ENCODE results near the gene CCDC69. TPM values are rescaled to one million over a fixed set of nuclear protein-coding genes. Genes with fewer than 3 reads are reported as not detected.
"Not testable (repeated sequence)": the region's sequence is repeated elsewhere in the genome, so short reads cannot be mapped to it uniquely, and the experiment has no call there.

The CCDC69 gene
- total RNA-seq, 2 experiments from 2014 or later, result 33.0 to 34.5 TPM

DNA sequence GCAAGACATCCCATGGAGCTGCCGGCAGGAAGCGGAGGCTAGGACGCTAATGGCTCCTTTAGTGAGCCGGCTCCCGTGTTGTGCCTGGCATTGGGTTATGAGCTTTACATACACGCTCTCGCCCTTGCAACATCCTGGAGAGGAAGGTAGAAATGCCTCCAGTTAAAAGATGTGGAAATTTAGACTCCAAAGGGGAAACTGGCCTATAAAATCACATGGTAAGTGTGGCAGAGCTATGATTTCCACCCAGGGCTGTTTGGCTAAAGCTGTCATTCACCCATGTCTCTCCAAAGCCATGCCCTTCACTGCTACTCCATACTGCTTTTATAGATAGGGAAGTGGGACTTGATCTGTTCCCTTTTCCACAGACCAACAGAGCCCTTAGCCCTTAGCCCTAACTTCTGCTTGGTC, 34.3 kb upstream of the CCDC69 start:
- Mint-ChIP-seq H3K4me3 (no peak overlapping the region), H3K4me1 (ENCODE audit: low read depth) (peaks cover 21% of the 10 kb centered on the region), H3K9me3 (no peaks in the 10 kb centered on the region), H3K27me3 (no peaks in the 10 kb centered on the region), H3K36me3 (ENCODE audit: low read depth) (no peaks in the 10 kb centered on the region), H3K27ac (no peak overlapping the region)
- intact Hi-C loops (cut with micrococcal nuclease), result no loop called here
- DNase-seq, result no peak
- ATAC-seq, result no peak
- POLR2A ChIA-PET, result interaction anchor here (1.2 kb wide), 1 partner anchor 174 kb away, joined by 3 read pairs; no protein-coding TSS in a partner anchor
- CTCF ChIA-PET, result interaction anchor here (0.9 to 1.4 kb wide), 3 partner anchors 19 to 142 kb away, joined by 3 to 4 read pairs (median 3); no protein-coding TSS in a partner anchor
- TF ChIP-seq, protein P1, sequence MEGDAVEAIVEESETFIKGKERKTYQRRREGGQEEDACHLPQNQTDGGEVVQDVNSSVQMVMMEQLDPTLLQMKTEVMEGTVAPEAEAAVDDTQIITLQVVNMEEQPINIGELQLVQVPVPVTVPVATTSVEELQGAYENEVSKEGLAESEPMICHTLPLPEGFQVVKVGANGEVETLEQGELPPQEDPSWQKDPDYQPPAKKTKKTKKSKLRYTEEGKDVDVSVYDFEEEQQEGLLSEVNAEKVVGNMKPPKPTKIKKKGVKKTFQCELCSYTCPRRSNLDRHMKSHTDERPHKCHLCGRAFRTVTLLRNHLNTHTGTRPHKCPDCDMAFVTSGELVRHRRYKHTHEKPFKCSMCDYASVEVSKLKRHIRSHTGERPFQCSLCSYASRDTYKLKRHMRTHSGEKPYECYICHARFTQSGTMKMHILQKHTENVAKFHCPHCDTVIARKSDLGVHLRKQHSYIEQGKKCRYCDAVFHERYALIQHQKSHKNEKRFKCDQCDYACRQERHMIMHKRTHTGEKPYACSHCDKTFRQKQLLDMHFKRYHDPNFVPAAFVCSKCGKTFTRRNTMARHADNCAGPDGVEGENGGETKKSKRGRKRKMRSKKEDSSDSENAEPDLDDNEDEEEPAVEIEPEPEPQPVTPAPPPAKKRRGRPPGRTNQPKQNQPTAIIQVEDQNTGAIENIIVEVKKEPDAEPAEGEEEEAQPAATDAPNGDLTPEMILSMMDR (IDR thresholded peaks at IDR 0.05), result no peak

DNA sequence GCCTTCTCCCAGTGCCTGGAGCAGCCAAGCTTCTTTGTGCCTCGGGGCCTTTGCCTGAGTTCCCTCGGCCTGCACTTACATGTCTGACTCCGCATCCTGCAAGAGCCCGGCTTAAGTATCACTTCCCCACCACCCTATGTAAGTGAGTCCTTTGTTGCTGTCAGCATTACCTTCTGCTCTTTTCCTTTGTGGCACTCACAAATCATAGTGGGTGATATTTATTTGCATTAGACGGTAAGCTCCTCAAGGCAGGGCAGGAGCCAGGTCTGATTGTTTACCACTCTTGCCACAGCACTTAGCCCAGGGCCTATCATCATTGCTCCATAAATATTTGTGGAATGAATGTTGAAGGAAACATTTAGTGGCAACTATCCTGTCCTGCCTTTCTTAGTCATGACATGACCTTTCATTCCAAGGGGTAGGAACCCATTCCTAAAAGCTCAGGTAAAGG, 33.9 kb upstream of the CCDC69 start:
- no peaks in the 10 kb centered on the region for H3K27me3 Mint-ChIP-seq
- H3K27ac Mint-ChIP-seq, result no peak overlapping the region
- TF ChIP-seq, protein P1 (IDR thresholded peaks at IDR 0.05), result no peak
- no peaks in the 10 kb centered on the region for H3K9me3 Mint-ChIP-seq
- H3K36me3 Mint-ChIP-seq (ENCODE audit: low read depth), result no peaks in the 10 kb centered on the region
- ATAC-seq (no peak), DNase-seq (no peak)
- POLR2A ChIA-PET, result interaction anchor here (1.2 kb wide), 1 partner anchor 175 kb away, joined by 3 read pairs; no protein-coding TSS in a partner anchor
- intact Hi-C loops (cut with micrococcal nuclease), result no loop called here
- H3K4me1 Mint-ChIP-seq (ENCODE audit: low read depth), result peaks cover 21% of the 10 kb centered on the region
- H3K4me3 Mint-ChIP-seq, result no peak overlapping the region
- CTCF ChIA-PET, result interaction anchor here (0.9 to 1.4 kb wide), 4 partner anchors 19 to 142 kb away, joined by 3 to 5 read pairs (median 4); no protein-coding TSS in a partner anchor

DNA sequence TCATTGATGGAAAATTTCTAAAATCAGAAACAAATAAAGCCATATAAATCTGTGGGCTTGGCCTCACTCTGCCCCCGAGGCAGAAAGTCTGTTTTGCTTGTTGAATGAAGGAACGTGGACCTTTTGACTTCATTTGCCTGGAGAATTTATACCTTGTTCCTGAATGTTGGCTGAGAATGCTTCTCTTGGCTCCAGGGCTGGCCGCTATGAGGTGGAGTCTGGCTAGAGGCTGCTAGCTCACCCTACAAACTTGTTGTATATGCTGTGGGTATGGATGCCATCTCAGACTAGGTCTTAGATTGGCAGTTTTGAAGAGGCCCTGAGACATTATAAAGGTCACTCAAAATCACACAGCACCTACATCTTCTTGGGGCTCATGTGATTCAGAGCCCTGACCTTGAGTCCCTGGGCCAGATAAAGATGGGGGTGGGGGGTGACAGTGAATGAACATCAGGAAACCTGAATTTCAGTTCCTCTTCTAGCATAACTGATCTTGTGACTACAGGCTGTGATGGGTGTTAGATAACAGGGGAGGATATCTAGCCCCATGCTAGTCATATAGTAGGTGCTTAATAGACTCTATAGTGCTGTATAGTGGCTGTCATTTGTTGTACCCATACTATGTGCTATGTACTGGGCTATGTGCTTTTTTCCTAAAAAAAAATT, 31.9 kb upstream of the CCDC69 start:
- H3K36me3 Mint-ChIP-seq (ENCODE audit: low read depth), result no peaks in the 10 kb centered on the region
- no peak overlapping the region for H3K4me3 Mint-ChIP-seq
- CTCF ChIA-PET, result no interaction called here
- ATAC-seq (no peak), DNase-seq (no peak)
- intact Hi-C loops (cut with micrococcal nuclease), result no loop called here
- peaks cover 35% of the 10 kb centered on the region for H3K4me1 Mint-ChIP-seq (ENCODE audit: low read depth)
- POLR2A ChIA-PET, result no interaction called here
- no peak overlapping the region for H3K27ac Mint-ChIP-seq
- TF ChIP-seq, protein P1 (IDR thresholded peaks at IDR 0.05), result no peak
- no peaks in the 10 kb centered on the region for H3K27me3 Mint-ChIP-seq
- no peaks in the 10 kb centered on the region for H3K9me3 Mint-ChIP-seq

DNA sequence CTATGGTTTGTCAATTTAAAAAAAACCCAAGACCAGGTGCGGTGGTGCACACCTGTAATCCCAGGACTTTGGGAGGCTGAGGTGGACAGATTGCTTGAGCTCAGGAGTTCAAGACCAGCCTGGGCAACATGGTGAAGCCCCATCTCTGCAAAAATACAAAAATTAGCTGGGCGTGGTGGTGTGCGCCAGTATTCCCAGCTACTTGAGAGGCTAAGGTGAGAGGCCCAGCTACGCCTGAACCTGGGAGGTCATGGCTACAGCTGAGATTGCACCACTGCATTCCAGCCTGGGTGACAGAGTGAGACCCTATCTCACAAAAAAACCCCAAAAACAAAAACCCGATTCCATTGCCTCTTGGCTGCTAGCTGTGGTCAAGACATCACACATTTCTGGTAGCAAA, 31.1 kb upstream of the CCDC69 start:
- intact Hi-C loops (cut with micrococcal nuclease), result loop anchor here (5.0 kb wide), 1 partner anchor 43 kb away; no protein-coding TSS in a partner anchor
- H3K27ac Mint-ChIP-seq, result not testable (repeated sequence)

DNA sequence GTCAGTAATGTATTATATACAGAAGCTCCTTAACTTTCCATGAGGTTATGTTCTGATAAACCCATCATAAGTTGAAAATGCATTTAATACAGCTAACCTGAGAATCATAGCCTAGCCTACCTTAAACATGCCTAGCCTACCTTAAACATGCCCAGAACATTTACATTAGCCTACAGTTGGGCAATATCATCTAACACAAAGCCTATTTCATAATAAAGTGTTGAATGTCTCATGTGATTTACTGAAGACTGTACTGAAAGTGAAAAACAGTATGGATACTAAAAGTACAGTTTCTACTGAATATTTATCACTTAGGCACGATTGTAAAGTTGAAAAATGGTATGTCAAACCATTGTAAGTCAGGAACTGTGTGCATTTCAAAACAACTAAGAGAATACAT, 30.7 kb upstream of the CCDC69 start:
- ChIA-PET POLR2A (no interaction called here), CTCF (interaction anchor here (0.8 to 2.9 kb wide), 4 partner anchors 62 to 269 kb away, joined by 3 to 11 read pairs (median 10); no protein-coding TSS in a partner anchor)
- Mint-ChIP-seq H3K9me3 (no peaks in the 10 kb centered on the region), H3K36me3 (ENCODE audit: low read depth) (no peaks in the 10 kb centered on the region), H3K4me3 (no peak overlapping the region), H3K27ac (no peak overlapping the region), H3K27me3 (no peaks in the 10 kb centered on the region), H3K4me1 (ENCODE audit: low read depth) (peaks cover 42% of the 10 kb centered on the region)
- ATAC-seq (no peak), DNase-seq (no peak)
- intact Hi-C loops (cut with micrococcal nuclease), result loop anchor here (5.0 kb wide), 1 partner anchor 42 kb away; no protein-coding TSS in a partner anchor
- TF ChIP-seq, protein P1 (IDR thresholded peaks at IDR 0.05), result no peak

More for the DNA sequence above, 31.1 kb upstream of the CCDC69 start:
- CTCF ChIA-PET, result interaction anchor here (0.8 to 2.9 kb wide), 3 partner anchors 62 to 269 kb away, joined by 3 to 10 read pairs (median 9); no protein-coding TSS in a partner anchor
- DNase-seq; H3K27me3 Mint-ChIP-seq; ATAC-seq; H3K4me3 Mint-ChIP-seq; POLR2A ChIA-PET; H3K9me3 Mint-ChIP-seq; H3K36me3 Mint-ChIP-seq (ENCODE audit: low read depth): not testable (repeated sequence)
- H3K4me1 Mint-ChIP-seq (ENCODE audit: low read depth), result peaks cover 42% of the 10 kb centered on the region

Data from activated CD8-positive, alpha-beta T cell treated with anti-CD3 and anti-CD28 coated beads for 36 hours (primary cell).